ENCODE data around the gene HMCN1.

Gene HMCN1

DNA sequence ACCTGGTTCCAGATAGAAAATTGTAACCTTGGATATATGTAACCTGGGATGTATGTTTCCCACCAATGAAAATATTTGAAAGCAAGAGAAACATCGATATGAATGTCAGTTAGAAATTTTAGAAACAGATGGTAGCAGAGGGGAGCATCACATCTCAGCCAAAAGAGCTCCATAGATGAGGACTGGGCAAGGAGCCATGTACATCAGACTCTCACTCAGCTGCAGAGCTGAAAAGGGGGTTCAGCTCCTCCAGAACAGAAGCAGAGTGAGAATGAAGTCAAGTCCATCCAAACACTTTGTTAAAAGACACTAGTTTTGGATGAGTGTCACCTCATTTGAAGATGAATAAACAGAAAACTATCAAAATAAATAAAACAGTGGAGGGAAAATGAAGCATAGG is 202.4 kb downstream of the HMCN1 start:
- H3K4me3 ChIP-seq (ENCODE audit: low read depth, low read length): no peak overlapping the region
- POLR2A ChIA-PET: no interaction called here
- no peak for DNase-seq (ENCODE audit: low read depth, low spot score)
- CTCF ChIA-PET: interaction anchor here (0.6 kb wide), 1 partner anchor 859 kb away, joined by 5 read pairs; no protein-coding TSS in a partner anchor
- TF ChIP-seq, protein P1, sequence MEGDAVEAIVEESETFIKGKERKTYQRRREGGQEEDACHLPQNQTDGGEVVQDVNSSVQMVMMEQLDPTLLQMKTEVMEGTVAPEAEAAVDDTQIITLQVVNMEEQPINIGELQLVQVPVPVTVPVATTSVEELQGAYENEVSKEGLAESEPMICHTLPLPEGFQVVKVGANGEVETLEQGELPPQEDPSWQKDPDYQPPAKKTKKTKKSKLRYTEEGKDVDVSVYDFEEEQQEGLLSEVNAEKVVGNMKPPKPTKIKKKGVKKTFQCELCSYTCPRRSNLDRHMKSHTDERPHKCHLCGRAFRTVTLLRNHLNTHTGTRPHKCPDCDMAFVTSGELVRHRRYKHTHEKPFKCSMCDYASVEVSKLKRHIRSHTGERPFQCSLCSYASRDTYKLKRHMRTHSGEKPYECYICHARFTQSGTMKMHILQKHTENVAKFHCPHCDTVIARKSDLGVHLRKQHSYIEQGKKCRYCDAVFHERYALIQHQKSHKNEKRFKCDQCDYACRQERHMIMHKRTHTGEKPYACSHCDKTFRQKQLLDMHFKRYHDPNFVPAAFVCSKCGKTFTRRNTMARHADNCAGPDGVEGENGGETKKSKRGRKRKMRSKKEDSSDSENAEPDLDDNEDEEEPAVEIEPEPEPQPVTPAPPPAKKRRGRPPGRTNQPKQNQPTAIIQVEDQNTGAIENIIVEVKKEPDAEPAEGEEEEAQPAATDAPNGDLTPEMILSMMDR (IDR thresholded peaks at IDR 0.05; ENCODE audit: insufficient read depth, low read length, missing control alignments): no peak

DNA sequence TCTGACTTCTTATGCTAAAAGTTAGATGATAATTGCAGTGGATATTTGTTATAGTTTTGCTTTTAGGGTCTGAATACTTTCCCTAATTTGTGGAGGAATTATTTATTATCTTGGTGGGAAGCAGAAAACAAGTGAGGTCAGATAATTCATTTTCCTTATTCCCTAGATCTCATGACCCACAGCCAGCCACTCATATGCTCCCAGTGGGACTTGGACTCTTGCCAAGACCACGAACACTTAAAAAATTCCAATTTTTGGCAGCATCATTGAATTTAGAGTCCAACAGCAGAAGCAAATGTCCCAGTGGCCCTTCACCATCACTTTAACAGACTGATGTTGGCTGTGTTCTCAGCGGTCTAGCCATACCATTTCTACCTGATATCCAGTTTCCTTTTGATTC is 204.2 kb downstream of the HMCN1 start:
- TF ChIP-seq, protein P1 (IDR thresholded peaks at IDR 0.05; ENCODE audit: insufficient read depth, low read length, missing control alignments): no peak
- ChIA-PET CTCF (no interaction called here), POLR2A (no interaction called here)
- DNase-seq (ENCODE audit: low read depth, low spot score): no peak
- H3K4me3 ChIP-seq (ENCODE audit: low read depth, low read length): no peak overlapping the region

GRCh38 chr1:185939142-185939541 is 205.0 kb downstream of the HMCN1 start:
- ChIA-PET POLR2A (no interaction called here), CTCF (interaction anchor here (0.8 kb wide), 1 partner anchor 12 kb away, joined by 3 read pairs; no protein-coding TSS in a partner anchor)
- no peak for DNase-seq (ENCODE audit: low read depth, low spot score)
- H3K4me3 ChIP-seq (ENCODE audit: low read depth, low read length): no peak overlapping the region
- TF ChIP-seq, protein P1 (IDR thresholded peaks at IDR 0.05; ENCODE audit: insufficient read depth, low read length, missing control alignments): no peak

GRCh38 chr1:185942961-185943360 is 208.8 kb downstream of the HMCN1 start:
- TF ChIP-seq, protein P1 (IDR thresholded peaks at IDR 0.05; ENCODE audit: insufficient read depth, low read length, missing control alignments): no peak
- POLR2A ChIA-PET: no interaction called here
- no peak for DNase-seq (ENCODE audit: low read depth, low spot score)

GRCh38 chr1:185956881-185957280 is 222.7 kb downstream of the HMCN1 start:
- ChIA-PET CTCF (no interaction called here), POLR2A (no interaction called here)
- TF ChIP-seq, protein P1 (IDR thresholded peaks at IDR 0.05; ENCODE audit: insufficient read depth, low read length, missing control alignments): no peak
- no peak overlapping the region for H3K4me3 ChIP-seq (ENCODE audit: low read depth, low read length)
- no peak for DNase-seq (ENCODE audit: low read depth, low spot score)

More at GRCh38 chr1:185942961-185943360, 208.8 kb downstream of the HMCN1 start:
- CTCF ChIA-PET: no interaction called here
- H3K4me3 ChIP-seq (ENCODE audit: low read depth, low read length): no peak overlapping the region

- DNase-seq (ENCODE audit: low read depth, low spot score): no peak
- TF ChIP-seq, protein P1 (IDR thresholded peaks at IDR 0.05; ENCODE audit: insufficient read depth, low read length, missing control alignments): no peak
- POLR2A ChIA-PET: no interaction called here
- no peak overlapping the region for H3K4me3 ChIP-seq (ENCODE audit: low read depth, low read length)
- CTCF ChIA-PET: no interaction called here
Measured at GRCh38 chr1:185957441-185958363, 223.5 kb downstream of the HMCN1 start.
